Heart right ventricle (tissue), 16 donors: ENCODE results near the gene FBLN2. TPM values are rescaled to one million over a fixed set of nuclear protein-coding genes. Genes with fewer than 3 reads are reported as not detected.

Experiments
- ATAC-seq, 8 donors: fragments of 200-7000 bp; cut with Tn5 transposase; one replicate each; pipeline ENCODE4 v1.9.1; 2020; ENCODE audit warnings: mild to moderate bottlenecking in 8 of 8, moderate library complexity in 8 of 8, moderate number of reproducible peaks in 1 of 8
- DNase-seq, 2 donors: peaks; one replicate each; pipeline ENCODE4 v3.0.0-alpha.2; 2020
- H3K27ac ChIP-seq, 10 donors: fragments of 200-600 bp; sonication (generic) in 2 of 10; one replicate each; pipeline versions ENCODE4 v1.5.0 to v1.8.0; 2020 to 2022; ENCODE audit warnings: mild to moderate bottlenecking in 3 of 10
- H3K27me3 ChIP-seq, 7 donors: fragments of 200-600 bp; one replicate each; pipeline ENCODE4 v1.8.0; 2021 to 2022; ENCODE audit warnings: mild to moderate bottlenecking in 2 of 7
- H3K36me3 ChIP-seq, 9 donors: fragments of 200-600 bp; sonication (generic) in 1 of 9; one replicate each; pipeline versions ENCODE4 v1.5.0 to v1.8.0; 2020 to 2022; ENCODE audit warnings: mild to moderate bottlenecking in 2 of 9
- H3K4me1 ChIP-seq, 9 donors: fragments of 200-600 bp; sonication (generic) in 1 of 9; one replicate each; pipeline versions ENCODE4 v1.5.0 to v1.8.0; 2020 to 2022; ENCODE audit warnings: mild to moderate bottlenecking in 4 of 9
- H3K4me3 ChIP-seq, 10 donors: fragments of 200-600 bp; sonication (generic) in 2 of 10; one replicate each; pipeline versions ENCODE4 v1.5.0 to v1.8.0; 2020 to 2022; ENCODE audit warnings: mild to moderate bottlenecking in 7 of 10, moderate library complexity in 2 of 10
- H3K9me3 ChIP-seq, 11 donors: fragments of 200-600 bp in 10 of 11; sonication (generic) in 2 of 11; one replicate each; pipeline versions ENCODE4 v1.5.0 to v1.8.0; 2013 to 2022; ENCODE audit warnings: mild to moderate bottlenecking in 2 of 11, control low read depth in 1 of 11, moderate library complexity in 1 of 11
- WGBS, 2 donors: extraction: QIAGEN DNeasy Blood & Tissue Kit; methylation state at CpG; one replicate each; pipeline ENCODE4 v1.1.7; 2013; ENCODE audit warnings: inconsistent platforms in 1 of 2; 5-methylcytosine and 5-hydroxymethylcytosine counted together
- intact Hi-C, 10 donors: fragments of 100-400 bp; cut with DNase I; formaldehyde crosslinking; loops; one replicate each; pipeline versions ENCODE4 v1.11.1 to v1.14.2; 2022
- polyA plus RNA-seq, 2 donors: library from polyadenylated mRNA; stranded (reverse); fragments of 200-250 nt; gene quantifications; one replicate each; pipeline ENCODE4 v1.2.3, GENCODE V29; 2013
- total RNA-seq, 10 donors: library from RNA; stranded (reverse); fragmentation: NEBNext Ultra II Directional in 3 of 10; extraction: Animal tissue kit (Norgen Biotek cat#: 25700) in 3 of 10; gene quantifications; one replicate each; pipeline versions ENCODE4 v1.2.1 to v1.2.4, GENCODE V29; 2021 to 2023
- TF ChIP-seq, protein P1 (sequence below), 9 donors: fragments of 200-600 bp; sonication (generic) in 2 of 9; IDR thresholded peaks; one replicate each; pipeline versions ENCODE4 v1.5.0 to v1.8.0; 2021 to 2022; ENCODE audit warnings: antibody characterized with exemption in 9 of 9, mild to moderate bottlenecking in 5 of 9, moderate library complexity in 1 of 9
- donor health status: Arrhythmogenic right ventricular cardiomyopathy.
- donor health status: ischemic (EF 13 %, LVEDD 7.1; RV severe dilation, severe dysfunction).
- donor health status: healthy with polysubstance abuse.
- donor health status: DM: no; HTN: yes; CAD: no.
- donor health status: DM: no; HTN: no; CAD: no.
- donor health status: ischemic (EF 25% LVEDD 6.9; RV normal size, moderate dysfunction).
- donor health status: ischemic (EF 25% LVEDD 5.7; RV mildly dilated, moderate dysfunction).
- donor health status: healthy.
- donor health status: DM: yes; HTN: yes; CAD: no.
- donor health status: Ischemic cardiomyopathy.
- donor health status: ischemic (EF 35%, LVEDD 5.7; RV mildly dilated, moderate dysfunction).
- donor health status: nonischemic (EF 11% LVEDD 7.7; RV severe dilation, severe dysfunction).
- donor health status: DM: yes; HTN: yes; CAD: no.
- donor health status: PGD.
- donor health status: ischemic (EF 29% LVEDD 5.4; RV normal size, mild dysfunction).
- donor health status: nonischemic (EF 23%, LVEDD 6.1; RV moderate dilation, normal function).

Gene FBLN2
- total and polyA plus RNA-seq, 12 donors: 20.7 to 78.9 (median 47.0) TPM

- intact Hi-C loops: no loop called here
- H3K27me3 ChIP-seq: peaks cover 0 to 9% (median 0%) of the 10 kb centered on the region in 7 donors
- peaks cover 4 to 79% (median 19%) of the 10 kb centered on the region in 9 donors for H3K4me1 ChIP-seq
- TF ChIP-seq, protein P1, sequence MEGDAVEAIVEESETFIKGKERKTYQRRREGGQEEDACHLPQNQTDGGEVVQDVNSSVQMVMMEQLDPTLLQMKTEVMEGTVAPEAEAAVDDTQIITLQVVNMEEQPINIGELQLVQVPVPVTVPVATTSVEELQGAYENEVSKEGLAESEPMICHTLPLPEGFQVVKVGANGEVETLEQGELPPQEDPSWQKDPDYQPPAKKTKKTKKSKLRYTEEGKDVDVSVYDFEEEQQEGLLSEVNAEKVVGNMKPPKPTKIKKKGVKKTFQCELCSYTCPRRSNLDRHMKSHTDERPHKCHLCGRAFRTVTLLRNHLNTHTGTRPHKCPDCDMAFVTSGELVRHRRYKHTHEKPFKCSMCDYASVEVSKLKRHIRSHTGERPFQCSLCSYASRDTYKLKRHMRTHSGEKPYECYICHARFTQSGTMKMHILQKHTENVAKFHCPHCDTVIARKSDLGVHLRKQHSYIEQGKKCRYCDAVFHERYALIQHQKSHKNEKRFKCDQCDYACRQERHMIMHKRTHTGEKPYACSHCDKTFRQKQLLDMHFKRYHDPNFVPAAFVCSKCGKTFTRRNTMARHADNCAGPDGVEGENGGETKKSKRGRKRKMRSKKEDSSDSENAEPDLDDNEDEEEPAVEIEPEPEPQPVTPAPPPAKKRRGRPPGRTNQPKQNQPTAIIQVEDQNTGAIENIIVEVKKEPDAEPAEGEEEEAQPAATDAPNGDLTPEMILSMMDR (IDR thresholded peaks at IDR 0.05): no peak
- DNase-seq (no peak), ATAC-seq (peak in 1 of 8 donors; percentile 11)
- peak overlapping the region in 3 of 10 donors; percentile 9 to 67 (median 25) for H3K27ac ChIP-seq
- H3K9me3 ChIP-seq: no peaks in the 10 kb centered on the region
- no peak overlapping the region for H3K4me3 ChIP-seq
- H3K36me3 ChIP-seq: no peaks in the 10 kb centered on the region
- WGBS, 2 donors: 88 to 89% methylated on average over 11 of the region's 11 CpGs
Measured at GRCh38 chr3:13557926-13558325, 9.0 kb downstream of the FBLN2 start.

- ATAC-seq (no peak), DNase-seq (no peak)
- WGBS, 2 donors: 90 to 95% methylated on average over 3 of the region's 3 CpGs
- no peaks in the 10 kb centered on the region for H3K36me3 ChIP-seq
- H3K9me3 ChIP-seq: no peaks in the 10 kb centered on the region
- peaks cover 2 to 77% (median 19%) of the 10 kb centered on the region in 9 donors for H3K4me1 ChIP-seq
- intact Hi-C loops: no loop called here
- H3K4me3 ChIP-seq: no peak overlapping the region
- H3K27me3 ChIP-seq: peaks cover 0 to 2% (median 0%) of the 10 kb centered on the region in 7 donors
- TF ChIP-seq, protein P1 (IDR thresholded peaks at IDR 0.05): no peak
- peak overlapping the region in 1 of 10 donors; percentile 78 for H3K27ac ChIP-seq
Measured at GRCh38 chr3:13558651-13559050, 9.7 kb downstream of the FBLN2 start.

DNA sequence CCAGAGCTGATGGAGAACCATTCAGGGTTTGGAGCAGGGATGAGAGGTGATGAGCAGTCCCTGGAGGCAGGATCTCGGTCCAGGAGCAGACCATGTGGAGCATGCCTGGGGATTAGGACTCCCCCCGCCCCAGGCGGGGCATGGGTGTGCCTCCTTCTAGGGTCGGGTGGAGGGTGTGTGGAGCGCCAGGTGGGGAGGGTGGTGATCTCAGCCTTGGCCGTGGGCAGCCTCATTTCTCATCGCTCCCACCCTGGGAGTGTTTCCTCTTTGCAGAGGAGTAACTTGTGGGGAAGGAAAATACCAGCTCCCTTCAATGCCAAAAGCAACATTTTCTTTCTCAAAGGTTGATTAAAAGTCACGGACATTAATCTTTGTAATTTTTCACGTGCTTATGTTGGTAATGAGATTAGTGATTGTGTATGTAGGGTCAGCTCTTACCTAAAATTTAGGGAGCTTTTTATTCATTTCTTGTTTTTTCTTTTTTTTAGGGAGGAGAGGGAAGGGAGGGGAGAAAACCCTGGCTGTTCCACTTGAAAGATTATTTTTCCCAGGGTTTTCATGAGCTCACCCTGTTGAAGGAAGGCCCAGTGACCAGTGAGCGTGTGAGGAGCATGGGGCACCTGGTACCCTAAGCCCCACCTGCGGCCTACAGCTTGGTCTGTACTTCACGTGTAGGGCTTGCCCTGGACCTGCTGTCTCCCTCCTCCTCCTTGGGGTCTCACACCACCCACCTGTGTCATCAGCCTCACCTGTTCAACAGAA lies 11.0 kb downstream of the FBLN2 start:
- Histone ChIP-seq H3K27ac (peak overlapping the region in 7 of 10 donors; percentile 30 to 78 (median 69)), H3K27me3 (no peaks in the 10 kb centered on the region), H3K36me3 (no peaks in the 10 kb centered on the region), H3K4me1 (peaks cover 1 to 83% (median 23%) of the 10 kb centered on the region in 9 donors), H3K9me3 (no peaks in the 10 kb centered on the region), H3K4me3 (no peak overlapping the region)
- TF ChIP-seq, protein P1 (IDR thresholded peaks at IDR 0.05): no peak
- peak; percentile 58 to 81 (median 73) for ATAC-seq
- peak in 1 of 2 donors; percentile 50 for DNase-seq
- WGBS, 2 donors: 45 to 55% methylated on average over 12 of the region's 12 CpGs
- intact Hi-C loops: loop anchor here in 1 of 10 donors (5.0 to 10.0 kb wide), 2 partner anchors 37 to 85 kb away; no protein-coding TSS in a partner anchor

DNA sequence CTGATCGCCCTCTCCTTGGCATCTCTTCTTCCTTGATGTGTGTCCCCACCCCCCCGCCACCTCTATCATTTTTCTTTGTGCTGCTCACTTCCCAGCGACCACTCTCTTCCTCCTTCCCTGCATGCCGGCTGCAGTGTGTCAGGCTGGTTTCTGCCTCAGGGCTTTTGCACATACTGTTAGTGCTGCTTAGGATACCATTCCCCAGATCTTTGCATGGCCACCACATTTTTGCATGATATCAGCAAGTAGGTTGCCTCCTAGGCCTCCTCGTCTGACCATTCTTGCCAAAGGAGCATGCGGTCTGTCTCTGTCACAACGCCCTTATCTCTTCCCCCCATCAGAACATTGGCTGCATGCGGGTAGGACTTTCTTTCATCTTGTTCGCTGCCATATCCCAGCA lies 12.5 kb downstream of the FBLN2 start:
- TF ChIP-seq, protein P1 (IDR thresholded peaks at IDR 0.05): no peak
- WGBS, 2 donors: 72 to 74% methylated on average over 9 of the region's 9 CpGs
- intact Hi-C loops: loop anchor here in 1 of 10 donors (5.0 to 10.0 kb wide), 2 partner anchors 36 to 83 kb away; no protein-coding TSS in a partner anchor
- H3K4me1 ChIP-seq: peaks cover 15 to 89% (median 34%) of the 10 kb centered on the region in 9 donors
- H3K27me3 ChIP-seq: no peaks in the 10 kb centered on the region
- DNase-seq (no peak), ATAC-seq (no peak)
- no peaks in the 10 kb centered on the region for H3K36me3 ChIP-seq
- peak overlapping the region in 2 of 10 donors; percentile 58 to 78 for H3K27ac ChIP-seq
- no peak overlapping the region for H3K4me3 ChIP-seq
- no peaks in the 10 kb centered on the region for H3K9me3 ChIP-seq
